CD4-positive, alpha-beta T cell (primary cell): ENCODE data around the gene NOTCH3. TPM values are rescaled to one million over a fixed set of nuclear protein-coding genes. Genes with fewer than 3 reads are reported as not detected.

ENCODE experiments used
- ATAC-seq: fragments of 200-7000 bp; cut with Tn5 transposase; one replicate; pipeline ENCODE4 v1.10.0; 2022; ENCODE audit warnings: mild to moderate bottlenecking; ENCODE audit not compliant: poor library complexity
- CTCF ChIA-PET: fragments of 350-600 bp; sonication (Branson Sonifier 250); formaldehyde crosslinking; loops from one replicate; lab custom pipeline; 2021; ENCODE audit warnings: antibody characterized with exemption, inconsistent platforms; lab: Charles Lee
- POLR2A ChIA-PET: fragments of 350-600 bp; sonication (Branson Sonifier 250); formaldehyde crosslinking; loops from one replicate; lab custom pipeline; 2021; ENCODE audit warnings: antibody characterized with exemption, inconsistent platforms; lab: Charles Lee
- DNase-seq, 14 experiments: peaks; one replicate each; pipeline ENCODE4 v3.0.0-alpha.2; 2013 to 2020; ENCODE audit warnings: mixed read lengths in 2 of 14
- H3K27ac ChIP-seq, 2 donors: one replicate each; pipeline versions ENCODE4 v1.5.1 to v1.7.0; 2013; ENCODE audit warnings: low read length in 2 of 2, low read depth in 1 of 2, mild to moderate bottlenecking in 1 of 2
- H3K27me3 ChIP-seq, 2 experiments: 1 replicate in 1 of 2; 2 replicates in 1 of 2; pipeline versions ENCODE4 v1.6.1 to v1.7.0; 2013; ENCODE audit warnings: low read length in 2 of 2, control low read depth in 1 of 2, mild to moderate bottlenecking in 1 of 2, moderate library complexity in 1 of 2; ENCODE audit not compliant: insufficient read depth in 2 of 2, control insufficient read depth in 1 of 2
- H3K36me3 ChIP-seq: one replicate; pipeline ENCODE4 v1.6.1; 2013; ENCODE audit warnings: low read length, control low read depth; ENCODE audit not compliant: insufficient read depth
- H3K4me1 ChIP-seq: one replicate; pipeline ENCODE4 v1.6.1; 2013; ENCODE audit warnings: low read length, control low read depth; ENCODE audit not compliant: insufficient read depth
- H3K4me3 ChIP-seq: one replicate; pipeline ENCODE4 v1.5.1; 2013; ENCODE audit warnings: mild to moderate bottlenecking, low read length, moderate library complexity
- H3K9me3 ChIP-seq, 2 experiments: 1 replicate in 1 of 2; 2 replicates in 1 of 2; pipeline versions ENCODE4 v1.6.1 to v1.7.0; 2013; ENCODE audit warnings: low read length in 2 of 2, mild to moderate bottlenecking in 2 of 2, control low read depth in 1 of 2, moderate library complexity in 1 of 2; ENCODE audit not compliant: control insufficient read depth in 1 of 2, insufficient read depth in 1 of 2
- H3K27ac Mint-ChIP-seq: one replicate; pipeline ENCODE4 v1.8.0; 2020; ENCODE audit warnings: mixed read lengths
- H3K27me3 Mint-ChIP-seq: one replicate; pipeline ENCODE4 v1.8.0; 2021; ENCODE audit warnings: mixed read lengths
- H3K36me3 Mint-ChIP-seq: one replicate; pipeline ENCODE4 v1.8.0; 2021; ENCODE audit warnings: low read depth, mixed read lengths
- H3K4me1 Mint-ChIP-seq: one replicate; pipeline ENCODE4 v1.8.0; 2021; ENCODE audit warnings: low read depth, mixed read lengths
- H3K4me3 Mint-ChIP-seq: one replicate; pipeline ENCODE4 v1.8.0; 2020; ENCODE audit warnings: mild to moderate bottlenecking, mixed read lengths
- H3K9me3 Mint-ChIP-seq: one replicate; pipeline ENCODE4 v1.8.0; 2020; ENCODE audit warnings: mixed read lengths
- intact Hi-C, 2 experiments: fragments of 100-400 bp; cut with DNase I in 1 of 2; cut with micrococcal nuclease in 1 of 2; formaldehyde crosslinking; loops; one replicate each; pipeline versions ENCODE4 v1.15.1 to v1.9.0; 2023 to 2025; cut with DNase I, micrococcal nuclease
- total RNA-seq, 174 experiments: library from RNA in 2 of 174; stranded (reverse) in 2 of 174; gene quantifications; one replicate each; pipeline ENCODE4 v1.2.3 and lab custom pipeline; 2021 to 2026
- TF ChIP-seq, protein P1 (sequence below): fragments of 200-600 bp; IDR thresholded peaks from one replicate; pipeline ENCODE4 v1.8.0; 2022; ENCODE audit warnings: antibody characterized with exemption, mild to moderate bottlenecking

The NOTCH3 gene
- total RNA-seq, 2 experiments from 2014 or later = not detected

DNA sequence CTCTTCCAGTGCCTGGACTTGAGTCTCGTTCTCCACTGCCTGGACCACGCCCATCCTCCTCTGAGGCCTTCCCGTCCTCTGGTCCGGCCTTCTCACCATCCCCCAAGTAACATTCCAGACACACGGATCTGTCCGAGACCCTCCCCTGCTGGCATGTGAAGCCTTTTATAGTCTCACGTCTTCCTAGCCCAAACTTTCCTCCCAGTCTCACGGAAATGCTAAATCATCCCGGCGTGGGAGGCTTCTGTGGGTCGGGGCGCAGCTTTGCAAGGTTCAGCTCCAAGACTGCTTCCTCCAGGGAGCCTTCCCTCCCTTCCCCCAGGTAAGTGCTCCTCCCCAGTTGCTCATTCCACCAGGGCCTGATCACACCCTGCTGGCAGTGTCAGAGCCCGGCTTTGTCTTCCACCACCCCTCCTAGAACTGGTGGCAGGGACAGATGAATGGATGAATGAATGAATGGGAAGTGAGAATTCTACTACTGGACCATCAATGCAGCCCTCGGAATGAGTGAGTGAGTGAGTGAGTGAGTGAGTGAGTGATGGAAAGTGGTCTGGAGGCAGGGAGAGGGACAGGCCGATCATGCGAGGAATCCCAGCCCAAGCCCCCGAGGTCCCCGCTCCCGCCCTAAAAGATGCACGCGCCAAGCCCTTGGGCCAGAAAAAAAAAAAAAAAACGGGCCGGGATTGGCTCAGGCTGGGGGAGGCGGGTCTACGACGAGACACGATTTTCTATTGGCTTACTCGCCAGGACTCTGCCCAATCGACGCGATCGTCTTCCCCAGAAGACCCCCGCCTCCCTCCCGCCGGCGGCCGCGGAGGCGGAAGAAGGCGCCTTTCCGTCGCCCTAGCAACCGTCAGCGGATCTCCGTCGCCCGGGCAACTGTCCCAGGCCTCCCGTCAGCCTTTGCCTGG lies 22.2 kb upstream of the NOTCH3 start:
- no peaks in the 10 kb centered on the region for H3K36me3 Mint-ChIP-seq
- H3K36me3 ChIP-seq = no peaks in the 10 kb centered on the region
- H3K27me3 ChIP-seq = peaks cover 11 to 15% of the 10 kb centered on the region in 2 experiments
- H3K4me1 ChIP-seq = peaks cover 19% of the 10 kb centered on the region
- peaks cover 0 to 9% of the 10 kb centered on the region in 2 experiments for H3K9me3 ChIP-seq
- CTCF ChIA-PET = no interaction called here
- H3K27ac Mint-ChIP-seq = no peak overlapping the region
- POLR2A ChIA-PET = no interaction called here
- no peak overlapping the region for H3K27ac ChIP-seq
- peak overlapping the region; percentile 52 for H3K4me3 ChIP-seq
- H3K27me3 Mint-ChIP-seq = peaks cover 32% of the 10 kb centered on the region
- DNase-seq (peak; percentile 41 to 90 (median 66)), ATAC-seq (peak; percentile 98)
- TF ChIP-seq, protein P1, sequence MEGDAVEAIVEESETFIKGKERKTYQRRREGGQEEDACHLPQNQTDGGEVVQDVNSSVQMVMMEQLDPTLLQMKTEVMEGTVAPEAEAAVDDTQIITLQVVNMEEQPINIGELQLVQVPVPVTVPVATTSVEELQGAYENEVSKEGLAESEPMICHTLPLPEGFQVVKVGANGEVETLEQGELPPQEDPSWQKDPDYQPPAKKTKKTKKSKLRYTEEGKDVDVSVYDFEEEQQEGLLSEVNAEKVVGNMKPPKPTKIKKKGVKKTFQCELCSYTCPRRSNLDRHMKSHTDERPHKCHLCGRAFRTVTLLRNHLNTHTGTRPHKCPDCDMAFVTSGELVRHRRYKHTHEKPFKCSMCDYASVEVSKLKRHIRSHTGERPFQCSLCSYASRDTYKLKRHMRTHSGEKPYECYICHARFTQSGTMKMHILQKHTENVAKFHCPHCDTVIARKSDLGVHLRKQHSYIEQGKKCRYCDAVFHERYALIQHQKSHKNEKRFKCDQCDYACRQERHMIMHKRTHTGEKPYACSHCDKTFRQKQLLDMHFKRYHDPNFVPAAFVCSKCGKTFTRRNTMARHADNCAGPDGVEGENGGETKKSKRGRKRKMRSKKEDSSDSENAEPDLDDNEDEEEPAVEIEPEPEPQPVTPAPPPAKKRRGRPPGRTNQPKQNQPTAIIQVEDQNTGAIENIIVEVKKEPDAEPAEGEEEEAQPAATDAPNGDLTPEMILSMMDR = no peak
- no peaks in the 10 kb centered on the region for H3K9me3 Mint-ChIP-seq
- peak overlapping the region; percentile 77 for H3K4me3 Mint-ChIP-seq
- intact Hi-C loops = no loop called here
- peaks cover 18% of the 10 kb centered on the region for H3K4me1 Mint-ChIP-seq

DNA sequence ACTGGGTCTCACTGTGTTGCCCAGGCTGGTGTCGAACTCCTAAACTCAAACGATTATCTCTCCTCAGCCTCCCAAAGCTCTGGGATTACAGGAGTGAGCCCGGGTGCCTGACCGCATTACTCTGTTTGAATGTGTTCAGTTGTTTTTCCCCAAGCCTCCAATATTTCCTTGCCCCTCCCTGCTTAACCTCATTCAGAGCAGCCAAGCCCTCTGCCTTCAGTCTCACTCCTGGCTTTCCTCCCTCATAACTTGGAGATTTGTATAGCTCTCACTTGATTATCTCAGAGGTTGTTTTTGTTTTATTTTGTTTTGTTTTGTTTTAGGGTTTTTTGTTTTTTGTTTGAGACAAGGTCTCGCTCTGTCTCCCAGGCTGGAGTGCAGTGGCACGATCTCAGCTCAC lies 20.0 kb upstream of the NOTCH3 start:
- no peak for ATAC-seq
- DNase-seq = no peak
- H3K9me3 ChIP-seq = peaks cover 0 to 3% of the 10 kb centered on the region in 2 experiments
- H3K27me3 Mint-ChIP-seq = peaks cover 27% of the 10 kb centered on the region
- no peak overlapping the region for H3K27ac ChIP-seq
- H3K4me3 ChIP-seq = no peak overlapping the region
- H3K9me3 Mint-ChIP-seq = no peaks in the 10 kb centered on the region
- no peaks in the 10 kb centered on the region for H3K36me3 ChIP-seq
- H3K36me3 Mint-ChIP-seq = no peaks in the 10 kb centered on the region
- H3K27ac Mint-ChIP-seq = no peak overlapping the region
- TF ChIP-seq, protein P1 = no peak
- ChIA-PET CTCF (interaction anchor here (0.6 kb wide), 1 partner anchor 886 kb away, joined by 4 read pairs; no protein-coding TSS in a partner anchor), POLR2A (no interaction called here)
- H3K4me3 Mint-ChIP-seq = no peak overlapping the region
- intact Hi-C loops = no loop called here
- H3K4me1 ChIP-seq = peaks cover 19% of the 10 kb centered on the region
- peaks cover 18% of the 10 kb centered on the region for H3K4me1 Mint-ChIP-seq
- peaks cover 11 to 15% of the 10 kb centered on the region in 2 experiments for H3K27me3 ChIP-seq

DNA sequence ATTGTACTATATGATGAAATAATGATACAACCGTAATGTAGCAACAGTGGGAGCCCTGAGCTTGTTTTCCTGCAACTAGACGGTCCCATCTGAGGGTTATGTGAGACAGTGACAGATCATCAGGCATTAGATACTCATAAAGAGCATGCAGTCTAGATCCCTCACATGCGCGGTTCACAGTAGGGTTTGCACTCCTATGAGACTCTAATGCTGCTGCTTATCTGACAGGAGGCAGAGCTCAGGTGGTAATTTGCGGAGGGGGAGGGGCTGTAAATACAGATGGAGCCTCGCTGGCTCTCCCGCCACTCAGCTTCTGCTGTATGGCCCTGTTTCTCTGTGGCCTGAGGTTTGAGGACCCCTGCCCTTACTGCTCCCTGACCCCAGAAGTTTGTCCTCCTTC lies 17.7 kb upstream of the NOTCH3 start:
- no peaks in the 10 kb centered on the region for H3K36me3 ChIP-seq
- no peaks in the 10 kb centered on the region for H3K9me3 Mint-ChIP-seq
- H3K27me3 ChIP-seq = peaks cover 2 to 6% of the 10 kb centered on the region in 2 experiments
- POLR2A ChIA-PET = no interaction called here
- H3K36me3 Mint-ChIP-seq = no peaks in the 10 kb centered on the region
- CTCF ChIA-PET = no interaction called here
- no peak overlapping the region for H3K4me3 Mint-ChIP-seq
- TF ChIP-seq, protein P1 = no peak
- H3K27me3 Mint-ChIP-seq = peaks cover 13% of the 10 kb centered on the region
- DNase-seq (no peak), ATAC-seq (no peak)
- no peak overlapping the region for H3K4me3 ChIP-seq
- intact Hi-C loops = no loop called here
- peaks cover 11% of the 10 kb centered on the region for H3K4me1 Mint-ChIP-seq
- H3K27ac ChIP-seq = no peak overlapping the region
- peaks cover 10% of the 10 kb centered on the region for H3K4me1 ChIP-seq
- H3K9me3 ChIP-seq = no peaks in the 10 kb centered on the region
- no peak overlapping the region for H3K27ac Mint-ChIP-seq
